Measurements from ENCODE around the gene UTP18.

- TF ChIP-seq CTCF (IDR thresholded peaks at IDR 0.05; ENCODE audit: low read depth, low read length, missing input control) = no peak
- TF ChIP-seq TAF1 (conservative IDR thresholded peaks at IDR 0.05) = no peak
Observed at GRCh38 chr17:51289696-51290111, 29.4 kb downstream of the UTP18 start.
